GM23248 (cell line): ENCODE measurements around the gene TRAK1.

ENCODE experiments used
- EZH2 ChIP-seq: fragments of 200-600 bp; sonication (generic); IDR thresholded peaks from 2 replicates; pipeline ENCODE4 v1.6.1; 2018; ENCODE audit warnings: antibody characterized with exemption, mild to moderate bottlenecking; ENCODE audit not compliant: insufficient read depth, poor library complexity, severe bottlenecking
- EZH2phosphoT487 ChIP-seq: fragments of 200-600 bp; sonication (generic); IDR thresholded peaks from 2 replicates; pipeline ENCODE4 v1.6.1; 2018; ENCODE audit warnings: antibody characterized with exemption, moderate library complexity, mild to moderate bottlenecking, low read depth; ENCODE audit not compliant: insufficient read depth

DNA sequence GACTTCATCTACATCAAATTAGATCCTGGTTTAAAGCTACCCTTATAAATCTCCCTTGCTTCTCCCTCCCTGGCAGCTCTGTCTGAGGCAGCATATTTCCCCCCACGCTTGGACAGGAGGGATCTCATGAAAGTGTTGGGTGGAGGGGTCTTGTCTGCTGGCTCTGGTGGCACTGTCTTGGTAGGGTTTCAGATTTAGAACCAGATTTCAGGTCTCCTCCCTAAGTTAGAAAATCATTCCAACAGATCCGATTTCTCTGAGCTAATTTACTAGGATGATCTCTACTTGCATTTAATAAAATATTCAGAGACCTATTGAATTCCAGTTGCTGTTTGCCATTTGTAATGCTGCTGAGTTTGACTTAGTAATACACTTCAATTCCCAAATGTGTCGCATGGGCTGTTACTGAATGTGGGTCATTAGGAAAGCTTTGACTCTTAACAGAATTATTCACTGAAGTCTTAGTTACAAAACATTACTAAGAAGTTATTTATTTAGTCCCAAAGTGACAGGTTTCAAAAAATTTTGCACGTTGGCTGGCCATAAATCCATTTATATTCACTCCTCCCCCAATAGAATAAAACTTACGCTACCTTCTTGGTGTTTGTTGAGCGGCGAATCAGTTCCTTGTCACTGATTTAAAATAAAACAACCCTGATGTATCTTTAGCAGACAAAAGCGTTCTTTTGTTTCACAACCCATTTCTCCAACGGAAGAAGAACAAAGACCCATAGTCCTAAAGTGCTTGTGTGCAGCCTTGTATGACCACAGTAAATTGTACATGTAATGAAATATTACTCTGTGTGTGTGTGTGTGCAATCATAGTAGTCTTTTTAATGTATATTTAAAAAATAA lies 84.5 kb downstream of the TRAK1 start:
- TF ChIP-seq EZH2phosphoT487 (no peak), EZH2 (no peak)
